RWPE1 (cell line): ENCODE measurements around the gene POLE3.
"Not testable (repeated sequence)": the region's sequence is repeated elsewhere in the genome, so short reads cannot be mapped to it uniquely, and the experiment has no call there.

Source experiments
- CTCF ChIA-PET: fragments of 350-600 bp; sonication (Branson Sonifier 250); formaldehyde crosslinking; extraction: SDS; loops from one replicate; lab custom pipeline; 2021; lab: Yijun Ruan, JAX
- POLR2A ChIA-PET: fragments of 400-600 bp; formaldehyde crosslinking; extraction: SDS; loops from one replicate; lab custom pipeline; 2020; ENCODE audit warnings: antibody characterized with exemption; ENCODE audit not compliant: low non-redundant PET; lab: Yijun Ruan, JAX
- DNase-seq: peaks from one replicate; pipeline ENCODE4 v3.0.0; 2012; ENCODE audit warnings: low spot score
- H3K27ac ChIP-seq: fragments of 450-650 bp; 2 replicates; pipeline ENCODE4 v1.5.1; 2017
- CTCF ChIP-seq: fragments of 450-650 bp; conservative IDR thresholded peaks from 2 replicates; pipeline ENCODE4 v1.5.1; 2017; ENCODE audit warnings: low read depth, mild to moderate bottlenecking

The POLE3 gene

GRCh38 chr9:113388833-113389232 is 21.6 kb downstream of the POLE3 start:
- H3K27ac ChIP-seq: no peak overlapping the region
- no peak for TF ChIP-seq CTCF
- ChIA-PET POLR2A (no interaction called here), CTCF (interaction anchor here (2.0 kb wide), 1 partner anchor 13 kb away, joined by 6 read pairs; the partner anchor contains the start of gene ALAD)
- DNase-seq: no peak

- TF ChIP-seq CTCF: no peak
- DNase-seq: no peak
- ChIA-PET POLR2A (no interaction called here), CTCF (interaction anchor here (1.4 to 2.0 kb wide), 2 partner anchors 14 to 270 kb away, joined by 4 to 6 read pairs; partner anchors contain the start of gene ALAD)
- no peak overlapping the region for H3K27ac ChIP-seq
Measured at GRCh38 chr9:113387560-113388230, 22.8 kb downstream of the POLE3 start.

DNA sequence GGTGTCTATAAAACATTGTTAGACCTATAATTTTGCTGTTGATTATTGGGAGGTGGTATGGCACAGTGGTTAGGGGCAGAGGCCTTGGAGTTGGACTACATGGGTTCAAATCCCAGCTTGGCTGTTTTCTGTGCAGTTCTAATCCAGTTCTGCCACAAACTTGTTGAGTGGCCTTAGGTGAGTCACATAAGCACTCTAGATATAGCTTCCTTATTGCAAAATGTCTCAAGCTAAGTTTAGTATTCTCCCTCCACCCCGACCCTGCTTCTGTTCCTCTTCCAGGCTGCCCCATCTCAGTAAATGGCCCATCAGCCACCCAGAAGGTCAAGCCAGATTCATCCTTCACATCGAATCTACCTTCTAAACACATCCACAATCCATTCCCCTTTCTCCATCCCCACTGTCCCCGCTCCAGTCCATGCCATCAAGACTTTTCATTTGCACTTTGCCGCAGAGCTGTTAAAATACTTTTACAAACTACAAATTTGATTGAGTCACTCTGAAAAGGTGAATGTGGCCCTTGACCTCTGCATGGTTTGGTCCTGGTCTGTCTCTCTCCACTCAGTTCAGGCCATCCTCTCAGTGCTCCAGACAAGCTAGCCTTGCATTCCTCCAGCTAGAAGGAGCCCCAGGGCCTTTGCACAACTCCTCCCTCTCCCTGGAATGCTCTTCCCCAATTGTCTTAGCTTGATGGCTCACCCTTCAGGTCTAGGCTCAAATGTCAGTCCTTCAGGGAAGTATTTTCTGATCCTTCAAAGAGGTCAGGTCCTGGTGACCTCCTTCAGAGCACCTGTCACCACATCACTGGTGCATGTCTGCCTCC is 23.7 kb downstream of the POLE3 start:
- no peak for TF ChIP-seq CTCF
- DNase-seq: no peak
- CTCF ChIA-PET: interaction anchor here (1.1 to 2.0 kb wide), 2 partner anchors 15 to 78 kb away, joined by 6 read pairs; partner anchors contain the start of gene ALAD
- POLR2A ChIA-PET: no interaction called here
- H3K27ac ChIP-seq: no peak overlapping the region

- POLR2A ChIA-PET: no interaction called here
- TF ChIP-seq CTCF: no peak
- no peak overlapping the region for H3K27ac ChIP-seq
- DNase-seq: peak; percentile 55
- CTCF ChIA-PET: interaction anchor here (0.6 to 1.2 kb wide), 2 partner anchors 16 to 182 kb away, joined by 3 to 7 read pairs; no protein-coding TSS in a partner anchor
Measured at GRCh38 chr9:113381909-113382411, 28.5 kb downstream of the POLE3 start.

DNA sequence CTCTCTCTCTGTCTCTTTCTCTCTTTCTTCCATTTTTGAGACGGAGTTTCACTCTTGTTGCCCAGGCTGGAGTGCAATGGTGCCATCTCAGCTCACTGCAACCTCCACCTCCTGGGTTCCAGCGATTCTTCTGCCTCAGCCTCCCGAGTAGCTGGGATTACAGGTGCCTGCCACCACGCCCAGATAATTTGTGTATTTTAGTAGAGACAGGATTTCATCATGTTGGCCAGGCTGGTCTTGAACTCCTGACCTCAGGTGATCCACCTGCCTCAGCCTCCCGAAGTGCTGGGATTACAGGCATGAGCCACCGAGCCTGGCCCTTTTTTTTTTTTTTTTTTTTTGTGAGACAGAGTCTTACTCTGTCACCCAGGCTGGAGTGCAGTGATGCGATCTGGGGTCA is 29.0 kb downstream of the POLE3 start:
- DNase-seq, POLR2A ChIA-PET, H3K27ac ChIP-seq: not testable (repeated sequence)
- CTCF ChIA-PET: interaction anchor here (0.6 kb wide), 1 partner anchor 183 kb away, joined by 7 read pairs; no protein-coding TSS in a partner anchor

DNA sequence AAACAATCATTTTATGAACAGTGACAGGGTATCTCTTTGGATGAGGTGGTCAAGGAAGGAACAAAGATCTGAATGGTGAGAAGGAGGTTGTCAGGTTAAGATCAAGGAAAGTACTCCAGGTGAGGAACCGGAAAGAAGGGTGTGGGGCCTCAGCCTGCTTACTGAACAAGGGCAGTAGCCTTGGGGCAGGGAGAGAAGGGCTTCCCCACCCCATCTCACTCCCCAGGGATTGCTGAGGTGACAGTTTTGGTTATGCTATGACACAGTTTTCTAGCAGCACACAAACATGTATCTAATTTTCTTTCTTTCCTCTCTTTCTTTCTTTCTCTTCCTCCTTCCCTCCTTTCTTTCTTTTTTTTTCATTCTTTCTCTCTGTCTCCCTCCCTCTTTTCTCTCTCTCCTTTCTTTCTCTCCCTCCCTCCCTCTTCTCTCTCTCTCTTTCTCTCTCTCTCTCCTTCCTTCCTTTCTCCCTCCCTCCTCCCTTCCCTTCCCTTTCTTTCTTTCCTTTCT is 29.6 kb downstream of the POLE3 start:
- CTCF ChIA-PET: no interaction called here
- no peak for TF ChIP-seq CTCF
- H3K27ac ChIP-seq: no peak overlapping the region
- DNase-seq: no peak
- POLR2A ChIA-PET: no interaction called here

DNA sequence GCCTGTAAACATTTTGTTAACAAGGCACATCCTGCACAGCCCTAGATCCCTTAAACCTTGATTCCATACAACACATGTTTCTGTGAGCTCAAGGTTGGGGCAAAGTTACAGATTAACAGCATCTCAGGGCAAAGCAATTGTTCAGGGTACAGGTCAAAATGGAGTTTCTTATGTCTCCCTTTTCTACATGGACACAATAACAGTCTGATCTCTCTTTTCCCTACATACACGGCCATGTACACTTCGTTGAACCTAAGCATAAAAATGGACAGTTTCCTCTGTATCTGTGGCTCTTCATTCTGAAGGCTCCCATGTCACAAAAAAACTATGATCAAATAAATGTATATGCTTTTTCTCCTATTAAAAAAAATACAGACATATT is 30.7 kb downstream of the POLE3 start:
- DNase-seq, CTCF ChIA-PET, POLR2A ChIA-PET, H3K27ac ChIP-seq: not testable (repeated sequence)

DNA sequence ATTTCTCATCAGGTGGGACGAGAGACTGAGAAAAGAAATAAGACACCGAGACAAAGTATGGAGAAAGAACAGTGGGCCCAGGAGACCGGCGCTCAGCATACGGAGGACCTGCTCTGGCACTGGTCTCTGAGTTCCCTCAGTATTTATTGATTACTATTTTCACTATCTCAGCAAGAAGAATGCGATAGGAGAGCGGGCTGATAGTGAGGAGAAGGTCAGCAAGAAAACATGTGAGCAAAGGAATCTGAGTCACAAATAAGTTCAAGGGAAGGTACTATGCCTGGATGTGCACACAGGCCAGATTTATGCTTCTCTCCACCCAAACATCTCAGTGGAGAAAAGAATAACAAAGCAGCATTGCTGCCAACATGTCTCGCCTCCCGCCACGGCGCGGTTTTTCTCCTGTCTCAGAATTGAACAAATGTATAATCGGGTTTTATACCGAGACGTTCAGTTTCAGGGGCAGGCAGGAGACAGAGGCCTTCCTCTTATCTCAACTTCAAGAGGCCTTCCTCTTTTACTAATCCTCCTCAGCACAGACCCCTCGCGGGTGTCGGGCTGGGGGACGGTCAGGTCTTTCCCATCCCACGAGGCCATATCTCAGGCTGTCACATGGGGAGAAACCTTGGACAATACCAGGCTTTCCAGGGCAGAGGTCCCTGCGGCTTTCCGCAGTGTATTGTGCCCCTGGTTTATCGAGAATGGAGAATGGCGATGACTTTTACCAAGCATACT is 31.2 kb downstream of the POLE3 start:
- H3K27ac ChIP-seq, DNase-seq, CTCF ChIA-PET, POLR2A ChIA-PET: not testable (repeated sequence)
